ENCODE results near the gene ZCCHC10. TPM values are rescaled to one million over a fixed set of nuclear protein-coding genes. Genes with fewer than 3 reads are reported as not detected.
A peak's percentile ranks its signal among the peaks of the same experiment; 100 is the strongest.

The ZCCHC10 gene
- total and polyA plus RNA-seq, 9 of the 15 experiments (the other 6 are each of a cell fraction or from before 2014, with no cell fraction given): 11.9 to 146 (median 51.8) TPM

DNA sequence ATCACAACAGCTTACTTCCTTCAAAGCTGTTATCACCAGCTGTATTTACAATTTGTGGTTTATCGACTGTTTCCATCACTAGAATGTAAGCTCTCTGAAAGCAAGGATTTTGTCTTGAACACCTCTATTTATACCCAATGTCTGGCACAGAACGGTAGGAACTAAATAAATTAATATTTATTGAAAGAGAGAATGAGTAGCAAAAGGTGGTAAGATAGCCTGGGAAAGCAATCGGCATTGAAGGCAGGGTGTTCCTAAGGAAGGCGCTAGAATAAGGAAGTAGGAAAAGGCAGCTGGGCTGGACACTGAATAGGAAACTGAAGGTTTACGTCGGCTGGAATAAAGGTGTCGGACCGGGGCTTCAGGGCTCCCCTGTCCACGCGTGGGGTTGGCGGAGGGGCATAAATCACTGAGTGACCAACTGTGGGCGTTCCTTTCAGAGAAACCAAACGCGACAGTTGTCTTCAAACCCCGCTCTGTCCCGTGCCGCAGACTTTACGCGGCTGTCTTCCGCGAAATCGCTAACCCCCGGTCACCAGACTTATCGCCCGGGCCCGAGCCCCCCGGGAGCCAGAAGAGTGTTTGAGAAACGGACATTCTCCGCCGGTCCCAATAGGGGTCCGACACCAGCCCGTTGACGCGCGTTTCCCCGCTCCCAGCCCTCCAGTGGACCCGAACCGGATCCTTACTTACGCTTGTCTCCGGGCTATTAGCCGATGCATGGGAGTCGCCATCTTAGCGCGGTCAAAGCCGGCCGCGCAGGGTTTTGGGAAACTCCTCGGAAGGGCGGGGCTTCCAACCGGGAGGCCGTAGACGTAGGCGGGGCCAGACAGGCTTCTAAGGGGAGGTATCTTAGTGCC, at the start of gene ZCCHC10 (continued):
- TF ChIP-seq, protein P1, sequence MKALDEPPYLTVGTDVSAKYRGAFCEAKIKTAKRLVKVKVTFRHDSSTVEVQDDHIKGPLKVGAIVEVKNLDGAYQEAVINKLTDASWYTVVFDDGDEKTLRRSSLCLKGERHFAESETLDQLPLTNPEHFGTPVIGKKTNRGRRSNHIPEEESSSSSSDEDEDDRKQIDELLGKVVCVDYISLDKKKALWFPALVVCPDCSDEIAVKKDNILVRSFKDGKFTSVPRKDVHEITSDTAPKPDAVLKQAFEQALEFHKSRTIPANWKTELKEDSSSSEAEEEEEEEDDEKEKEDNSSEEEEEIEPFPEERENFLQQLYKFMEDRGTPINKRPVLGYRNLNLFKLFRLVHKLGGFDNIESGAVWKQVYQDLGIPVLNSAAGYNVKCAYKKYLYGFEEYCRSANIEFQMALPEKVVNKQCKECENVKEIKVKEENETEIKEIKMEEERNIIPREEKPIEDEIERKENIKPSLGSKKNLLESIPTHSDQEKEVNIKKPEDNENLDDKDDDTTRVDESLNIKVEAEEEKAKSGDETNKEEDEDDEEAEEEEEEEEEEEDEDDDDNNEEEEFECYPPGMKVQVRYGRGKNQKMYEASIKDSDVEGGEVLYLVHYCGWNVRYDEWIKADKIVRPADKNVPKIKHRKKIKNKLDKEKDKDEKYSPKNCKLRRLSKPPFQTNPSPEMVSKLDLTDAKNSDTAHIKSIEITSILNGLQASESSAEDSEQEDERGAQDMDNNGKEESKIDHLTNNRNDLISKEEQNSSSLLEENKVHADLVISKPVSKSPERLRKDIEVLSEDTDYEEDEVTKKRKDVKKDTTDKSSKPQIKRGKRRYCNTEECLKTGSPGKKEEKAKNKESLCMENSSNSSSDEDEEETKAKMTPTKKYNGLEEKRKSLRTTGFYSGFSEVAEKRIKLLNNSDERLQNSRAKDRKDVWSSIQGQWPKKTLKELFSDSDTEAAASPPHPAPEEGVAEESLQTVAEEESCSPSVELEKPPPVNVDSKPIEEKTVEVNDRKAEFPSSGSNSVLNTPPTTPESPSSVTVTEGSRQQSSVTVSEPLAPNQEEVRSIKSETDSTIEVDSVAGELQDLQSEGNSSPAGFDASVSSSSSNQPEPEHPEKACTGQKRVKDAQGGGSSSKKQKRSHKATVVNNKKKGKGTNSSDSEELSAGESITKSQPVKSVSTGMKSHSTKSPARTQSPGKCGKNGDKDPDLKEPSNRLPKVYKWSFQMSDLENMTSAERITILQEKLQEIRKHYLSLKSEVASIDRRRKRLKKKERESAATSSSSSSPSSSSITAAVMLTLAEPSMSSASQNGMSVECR (CRISPR knock-in tag; IDR thresholded peaks at IDR 0.05): peak; percentile 45; the same call in 1 of the 2 replicates
- TF ChIP-seq POLR2G (IDR thresholded peaks at IDR 0.05; ENCODE audit: low read depth, low read length) (peak; percentile 98), RFX1 (IDR thresholded peaks at IDR 0.05) (no peak)
